ENCODE results near the gene LAGE3. TPM values are rescaled to one million over a fixed set of nuclear protein-coding genes. Genes with fewer than 3 reads are reported as not detected.

Gene LAGE3
- total RNA-seq, 4 donors from 2014 or later: 4.7 to 19.4 (median 13.1) TPM; not detected in 1

DNA sequence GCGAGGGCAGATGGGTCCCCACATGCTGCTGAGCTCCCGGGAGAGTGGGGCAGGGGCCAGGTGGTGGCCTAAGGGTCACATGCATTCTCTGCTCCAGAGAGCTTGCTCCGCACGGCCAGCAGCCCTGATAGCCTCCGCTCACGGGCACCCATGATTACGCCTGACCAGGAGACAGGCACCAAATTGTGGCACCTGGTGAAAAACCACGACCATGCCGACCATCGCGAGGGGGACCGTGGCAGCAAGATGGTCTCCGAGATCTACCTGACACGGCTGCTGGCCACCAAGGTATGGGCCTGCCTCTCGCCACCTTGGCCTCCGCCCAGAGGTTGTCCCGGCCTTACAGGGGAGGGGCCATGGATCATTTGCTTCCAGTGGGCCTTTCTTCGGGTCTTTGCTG lies 9.2 kb downstream of the LAGE3 start:
- no peak for TF ChIP-seq CTCF (IDR thresholded peaks at IDR 0.05)
- H3K4me3 ChIP-seq: no peak overlapping the region
- DNase-seq: no peak
- H3K27ac ChIP-seq: no peak overlapping the region
- intact Hi-C loops (cut with DNase I; ENCODE audit: low total_unique reads): no loop called here
- H3K36me3 ChIP-seq: no peaks in the 10 kb centered on the region
- H3K4me1 ChIP-seq: no peaks in the 10 kb centered on the region
- no peaks in the 10 kb centered on the region for H3K27me3 ChIP-seq
- no peaks in the 10 kb centered on the region for H3K9me3 ChIP-seq

- Histone ChIP-seq H3K27ac (no peak overlapping the region), H3K36me3 (no peaks in the 10 kb centered on the region), H3K27me3 (no peaks in the 10 kb centered on the region), H3K4me1 (no peaks in the 10 kb centered on the region), H3K4me3 (no peak overlapping the region), H3K9me3 (no peaks in the 10 kb centered on the region)
- TF ChIP-seq POLR2A (IDR thresholded peaks at IDR 0.05) (no peak), CTCF (IDR thresholded peaks at IDR 0.05) (no peak)
- DNase-seq: no peak
- intact Hi-C loops (cut with DNase I; ENCODE audit: low total_unique reads): no loop called here
Measured at GRCh38 chrX:154469114-154469513, 10.0 kb downstream of the LAGE3 start.

DNA sequence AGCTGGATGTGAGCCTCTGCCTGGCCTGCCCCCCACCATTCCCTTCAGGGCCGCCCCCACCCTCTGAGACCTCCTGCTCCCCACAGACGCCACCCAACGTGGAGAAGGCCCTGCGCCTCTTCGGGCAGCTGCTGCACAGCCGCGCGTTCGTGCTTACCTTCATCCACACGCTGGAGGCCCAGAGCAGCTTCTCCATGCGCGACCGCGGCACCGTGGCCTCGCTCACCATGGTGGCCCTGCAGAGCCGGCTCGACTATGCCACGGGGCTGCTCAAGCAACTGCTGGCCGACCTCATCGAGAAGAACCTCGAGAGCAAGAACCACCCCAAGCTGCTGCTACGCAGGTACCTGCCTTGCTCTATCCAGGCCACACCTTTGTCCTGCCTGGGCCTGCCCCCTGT lies 10.9 kb downstream of the LAGE3 start:
- intact Hi-C loops (cut with DNase I; ENCODE audit: low total_unique reads): no loop called here
- DNase-seq: no peak
- H3K36me3 ChIP-seq: no peaks in the 10 kb centered on the region

DNA sequence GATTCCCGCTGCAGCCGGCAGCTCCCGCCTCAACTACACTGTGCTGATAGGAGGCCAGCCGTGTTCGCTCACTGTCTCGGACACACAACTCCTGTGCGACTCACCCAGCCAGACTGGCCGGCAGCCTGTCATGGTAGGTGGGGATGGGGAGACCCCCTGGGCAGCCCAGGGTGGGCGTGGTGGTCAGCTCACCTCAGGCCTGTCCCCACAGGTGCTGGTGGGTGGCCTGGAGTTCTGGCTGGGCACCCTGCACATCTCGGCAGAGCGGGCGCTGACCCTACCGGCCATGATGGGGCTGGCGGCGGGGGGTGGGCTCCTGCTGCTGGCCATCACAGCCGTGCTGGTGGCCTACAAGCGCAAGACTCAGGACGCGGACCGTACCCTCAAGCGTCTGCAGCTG lies 11.5 kb downstream of the LAGE3 start:
- Histone ChIP-seq H3K4me3 (no peak overlapping the region), H3K27me3 (no peaks in the 10 kb centered on the region), H3K4me1 (no peaks in the 10 kb centered on the region), H3K27ac (no peak overlapping the region), H3K36me3 (no peaks in the 10 kb centered on the region), H3K9me3 (no peaks in the 10 kb centered on the region)
- TF ChIP-seq POLR2A (IDR thresholded peaks at IDR 0.05) (no peak), CTCF (IDR thresholded peaks at IDR 0.05) (no peak)
- intact Hi-C loops (cut with DNase I; ENCODE audit: low total_unique reads): no loop called here
- no peak for DNase-seq

More for the DNA sequence above, 10.9 kb downstream of the LAGE3 start:
- Histone ChIP-seq H3K9me3 (no peaks in the 10 kb centered on the region), H3K27me3 (no peaks in the 10 kb centered on the region), H3K4me1 (no peaks in the 10 kb centered on the region), H3K27ac (no peak overlapping the region), H3K4me3 (no peak overlapping the region)
- TF ChIP-seq CTCF (IDR thresholded peaks at IDR 0.05) (no peak), POLR2A (IDR thresholded peaks at IDR 0.05) (no peak)

DNA sequence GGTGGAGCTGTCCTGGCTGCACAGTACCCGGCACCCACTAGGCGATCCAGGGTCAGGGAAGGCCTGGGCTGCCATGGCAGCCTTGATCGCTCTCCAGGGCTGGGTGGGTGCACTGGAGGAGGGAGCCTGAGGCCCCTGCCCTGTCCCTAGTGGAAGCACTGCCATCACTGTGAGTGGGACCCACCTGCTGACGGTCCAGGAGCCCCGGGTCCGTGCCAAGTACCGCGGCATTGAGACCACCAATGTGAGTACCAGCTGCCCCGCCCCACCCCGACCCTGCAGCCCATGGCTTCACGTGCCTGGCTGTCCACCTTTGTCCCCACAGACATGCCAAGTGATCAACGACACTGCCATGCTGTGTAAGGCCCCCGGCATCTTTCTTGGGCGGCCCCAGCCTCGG lies 12.2 kb downstream of the LAGE3 start:
- H3K27ac ChIP-seq: no peak overlapping the region
- H3K4me3 ChIP-seq: no peak overlapping the region
- intact Hi-C loops (cut with DNase I; ENCODE audit: low total_unique reads): no loop called here
- no peak for TF ChIP-seq POLR2A (IDR thresholded peaks at IDR 0.05)
- TF ChIP-seq CTCF (IDR thresholded peaks at IDR 0.05): no peak
- H3K4me1 ChIP-seq: no peaks in the 10 kb centered on the region
- no peaks in the 10 kb centered on the region for H3K36me3 ChIP-seq
- H3K27me3 ChIP-seq: no peaks in the 10 kb centered on the region
- no peaks in the 10 kb centered on the region for H3K9me3 ChIP-seq
- DNase-seq: no peak
